GM19239 (cell line): Measurements from ENCODE around the gene CAMK2N1.

Source experiments
- DNase-seq: peaks from one replicate; pipeline ENCODE4 v3.0.0; 2011; ENCODE audit warnings: low spot score; ENCODE audit not compliant: insufficient read length
- FAIRE-seq: peaks from 2 replicates; lab custom pipeline; 2011; peaks lifted over from hg19 to GRCh38; lab: Jason Lieb, UNC

The CAMK2N1 gene

DNA sequence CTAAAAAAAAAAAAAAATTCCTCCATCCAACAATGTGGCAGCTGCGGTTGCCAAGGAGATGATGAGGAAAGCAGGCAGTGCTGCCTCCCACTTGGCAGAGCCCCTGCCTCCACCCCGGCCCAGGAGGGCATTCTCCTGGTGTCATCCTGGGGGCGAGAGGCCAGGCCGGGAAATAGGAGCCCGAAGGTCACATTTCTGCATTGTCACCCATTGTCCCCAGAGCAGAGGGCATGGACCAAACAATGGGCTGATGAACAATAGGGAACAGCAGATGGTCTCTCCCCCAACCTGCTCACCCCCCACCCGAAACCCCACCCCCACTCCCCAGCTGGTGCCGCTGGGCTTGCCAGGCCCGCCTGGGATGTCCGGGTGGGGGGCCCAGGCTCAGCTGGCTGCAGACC, 37.3 kb downstream of the CAMK2N1 start:
- no peak for FAIRE-seq
- DNase-seq, result no peak

DNA sequence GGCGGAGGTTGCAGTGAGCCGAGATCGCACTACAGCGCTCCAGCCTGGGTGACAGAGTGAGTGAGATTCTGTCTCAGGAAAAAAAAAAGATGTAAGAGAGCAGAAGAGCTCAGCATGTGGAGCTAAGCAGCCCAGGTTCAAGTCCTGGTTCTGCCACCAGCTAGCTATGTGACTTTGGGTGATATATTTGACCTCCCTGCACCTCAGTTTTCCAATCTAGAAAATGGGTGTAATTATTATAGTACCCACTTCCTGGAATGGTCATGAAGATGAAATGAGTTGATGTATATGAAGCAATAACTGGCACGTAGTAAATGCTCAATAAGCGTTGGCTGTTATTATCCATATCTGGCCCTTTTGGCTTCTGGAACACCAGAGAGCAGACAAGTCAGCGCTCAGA, 38.2 kb downstream of the CAMK2N1 start:
- FAIRE-seq (no peak), DNase-seq (no peak)

DNA sequence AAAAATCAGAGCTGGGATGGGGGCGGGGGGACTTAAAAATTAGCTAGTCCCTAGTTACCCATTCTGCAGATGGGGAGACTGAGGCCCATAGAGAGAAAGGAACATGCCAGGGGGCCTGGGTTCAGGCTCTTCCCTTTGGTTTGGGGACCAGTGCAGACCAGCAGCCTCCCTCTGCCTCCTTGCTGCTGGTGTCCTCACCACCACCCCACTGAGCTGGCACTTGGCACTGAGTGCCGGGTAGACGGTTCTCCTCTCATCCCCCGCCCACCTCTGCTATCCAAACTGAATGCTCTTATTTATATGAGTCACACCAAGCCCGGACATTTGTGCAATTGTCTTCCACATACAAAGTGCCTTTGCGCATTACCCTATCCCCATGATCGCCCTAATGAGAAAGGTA, 39.2 kb downstream of the CAMK2N1 start:
- no peak for DNase-seq
- no peak for FAIRE-seq

DNA sequence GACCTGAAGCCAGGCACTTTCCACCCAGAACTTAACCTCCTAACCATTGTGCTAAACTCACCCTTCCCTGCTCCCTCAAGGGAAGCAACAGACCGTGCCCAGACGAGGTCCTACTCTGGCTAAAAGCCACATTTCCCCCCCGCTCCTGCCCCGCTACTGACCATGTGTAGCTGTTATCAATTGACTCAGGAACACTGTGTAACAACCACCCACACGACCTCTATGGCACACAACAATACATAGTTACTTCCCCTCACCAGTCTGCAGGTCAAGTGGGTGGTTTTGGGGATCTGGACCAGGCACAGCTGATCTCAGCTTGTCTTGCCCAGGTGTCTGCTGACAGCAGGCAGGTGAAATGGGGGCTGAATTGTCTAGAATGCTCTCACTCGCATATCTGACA, 40.1 kb downstream of the CAMK2N1 start:
- DNase-seq (no peak), FAIRE-seq (no peak)

DNA sequence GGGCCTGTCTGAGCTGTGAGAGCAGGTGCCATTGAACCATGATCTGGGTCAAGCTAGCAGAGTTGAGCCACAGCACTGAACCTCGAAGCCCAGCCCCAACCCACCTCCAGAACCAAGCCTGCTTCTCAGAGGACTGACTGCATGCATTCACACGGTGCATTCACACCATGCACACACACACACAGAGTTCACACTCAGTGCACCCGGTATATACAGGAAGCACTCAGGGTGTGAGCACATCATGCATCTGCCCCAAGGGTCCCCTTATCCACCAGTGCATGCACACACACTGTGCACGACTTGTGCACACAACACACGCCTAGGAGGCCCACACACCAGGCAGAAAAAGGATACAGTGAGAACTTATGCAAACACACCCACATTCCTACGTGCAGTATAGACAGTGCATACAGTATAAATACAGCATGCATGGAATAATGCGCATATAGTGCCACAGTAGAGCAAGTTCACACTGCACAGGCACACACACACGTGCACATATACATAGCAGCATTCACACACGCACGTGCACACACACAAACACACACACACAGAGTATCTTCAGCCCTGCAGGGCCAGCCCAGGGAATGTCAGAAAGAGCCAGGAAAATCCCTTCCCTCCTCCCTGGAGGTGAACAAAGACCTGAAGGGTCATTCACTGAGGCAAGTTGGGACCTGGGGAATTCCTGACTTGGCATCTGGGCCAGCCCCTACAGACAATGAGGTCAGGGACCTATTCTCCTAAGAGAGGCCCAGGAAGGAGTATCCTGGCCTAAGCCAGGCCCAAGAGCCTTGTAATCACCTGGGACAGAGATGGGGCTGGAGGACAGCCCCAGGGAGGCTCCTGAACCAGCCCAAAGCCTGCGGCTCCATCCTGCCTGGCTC, 42.1 kb downstream of the CAMK2N1 start:
- DNase-seq (no peak), FAIRE-seq (no peak)

DNA sequence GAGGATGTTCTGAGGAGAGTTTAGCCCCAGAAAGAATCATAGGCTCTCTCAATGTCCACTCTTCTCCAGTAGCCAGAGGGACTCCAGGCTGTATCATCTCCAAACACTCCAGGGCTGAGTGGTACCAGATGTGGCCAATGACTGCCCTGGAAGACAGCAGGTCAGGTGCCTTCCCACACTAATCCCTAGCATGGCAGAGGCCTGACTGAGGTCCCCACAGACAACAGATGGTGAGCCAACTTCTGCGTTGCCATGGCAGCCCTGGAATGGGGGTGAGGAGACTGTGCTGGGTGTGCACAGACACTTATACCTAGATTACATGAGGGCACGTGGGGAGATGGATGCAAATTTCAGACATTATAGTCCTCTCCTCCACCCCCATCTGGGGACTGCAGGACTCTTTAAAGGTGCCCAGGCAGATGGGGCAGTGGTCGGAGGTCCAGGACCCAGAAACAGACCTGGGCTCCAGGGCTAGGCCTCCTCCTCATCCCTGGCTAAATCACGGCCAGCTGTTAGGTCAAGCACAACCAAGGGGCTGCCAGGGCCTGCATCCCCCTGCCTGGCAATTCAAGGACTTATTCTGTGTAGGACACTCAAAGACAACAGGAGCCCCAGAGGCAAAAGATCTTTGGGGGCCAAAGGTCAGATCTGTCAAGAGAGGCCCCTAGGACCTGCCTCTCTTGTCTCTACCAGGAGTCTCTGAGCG, 42.9 kb downstream of the CAMK2N1 start:
- FAIRE-seq (no peak), DNase-seq (no peak)

DNA sequence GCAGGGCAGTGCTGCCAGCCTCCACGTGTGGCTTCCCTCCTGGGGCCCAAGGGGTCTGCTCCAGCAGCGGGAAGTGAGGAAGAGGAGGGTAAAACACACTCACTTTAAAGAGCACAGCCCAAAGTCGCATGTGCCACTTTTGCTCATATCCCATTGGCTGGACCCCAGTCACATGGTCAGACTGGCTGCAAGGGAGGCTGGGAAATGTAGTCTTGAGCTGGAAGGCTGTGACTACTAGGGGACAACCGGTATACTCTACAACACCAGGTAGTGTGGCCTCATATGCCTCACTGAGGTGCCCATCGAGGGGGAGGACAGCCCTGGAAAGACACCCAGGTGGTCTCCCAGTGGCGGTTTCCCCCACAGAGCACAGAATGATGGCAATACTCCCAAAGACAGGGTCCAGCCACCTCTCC, 45.2 kb downstream of the CAMK2N1 start:
- DNase-seq, result peak; percentile 52
- FAIRE-seq, result peak; percentile 75

DNA sequence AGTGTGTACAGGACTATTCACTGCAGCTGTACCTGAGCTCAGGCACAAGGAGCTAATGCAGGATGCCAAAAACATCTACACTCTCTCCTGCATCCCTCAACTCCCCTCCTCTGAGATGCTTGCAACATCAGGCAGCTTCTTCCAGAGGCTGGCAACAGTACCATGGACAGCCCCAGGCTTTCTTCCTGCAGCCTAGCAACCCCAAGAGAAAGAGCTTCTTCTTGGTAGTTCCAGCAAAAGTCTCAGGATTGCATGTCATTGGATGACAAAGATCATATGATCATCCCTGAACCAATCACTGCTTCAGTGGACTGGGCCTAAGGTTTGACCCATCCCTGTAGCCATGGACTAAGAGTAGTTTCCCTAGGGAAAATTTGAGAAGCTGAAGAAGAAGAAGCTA, 46.7 kb downstream of the CAMK2N1 start:
- no peak for FAIRE-seq
- DNase-seq, result no peak

DNA sequence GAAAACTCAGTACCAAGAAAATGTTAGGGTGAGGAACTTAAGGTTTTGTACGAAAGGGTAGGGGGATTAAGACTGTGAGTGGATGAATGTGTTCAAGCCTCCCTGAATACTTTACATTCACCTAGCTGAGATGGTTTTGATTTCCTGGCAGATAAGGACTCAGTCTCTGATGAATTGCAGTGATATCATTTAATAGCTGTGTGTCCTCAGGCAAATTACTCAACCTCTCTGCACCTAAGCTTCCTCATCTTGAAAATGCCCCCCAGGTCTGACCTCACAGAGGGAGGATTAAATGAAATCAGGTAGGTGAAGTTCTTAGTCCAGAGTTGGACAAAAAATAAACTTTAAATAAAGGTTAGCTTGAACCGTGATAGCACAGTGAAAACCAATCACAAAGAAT, 48.4 kb downstream of the CAMK2N1 start:
- DNase-seq, result no peak
- no peak for FAIRE-seq

DNA sequence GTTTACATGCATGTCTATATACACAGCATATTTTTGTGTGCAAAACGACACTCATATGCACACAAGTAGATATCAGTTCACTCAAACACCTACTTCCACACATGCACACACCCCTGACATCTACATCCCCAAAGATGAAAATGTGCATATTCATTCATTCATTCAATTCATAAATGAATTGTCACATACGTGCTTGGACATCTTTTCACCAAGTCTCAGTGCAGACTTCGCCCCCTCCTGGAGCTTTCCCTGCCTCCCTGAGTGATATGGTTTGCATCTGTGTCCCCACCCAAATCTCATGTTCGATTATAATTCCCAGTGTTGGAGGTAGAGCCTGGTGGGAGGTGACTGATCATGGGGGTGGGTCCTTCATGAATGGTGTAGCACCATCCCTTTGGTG, 53.1 kb downstream of the CAMK2N1 start:
- DNase-seq (no peak), FAIRE-seq (no peak)
